HG03378 (cell line): Measurements from ENCODE around the gene CANT1.

Source experiments
- ATAC-seq: cut with Tn5 transposase; IDR thresholded peaks from one replicate; pipeline ENCODE4 v1.9.1; 2021; ENCODE audit warnings: mild to moderate bottlenecking, moderate library complexity; ENCODE audit not compliant: unreplicated experiment

Gene CANT1

DNA sequence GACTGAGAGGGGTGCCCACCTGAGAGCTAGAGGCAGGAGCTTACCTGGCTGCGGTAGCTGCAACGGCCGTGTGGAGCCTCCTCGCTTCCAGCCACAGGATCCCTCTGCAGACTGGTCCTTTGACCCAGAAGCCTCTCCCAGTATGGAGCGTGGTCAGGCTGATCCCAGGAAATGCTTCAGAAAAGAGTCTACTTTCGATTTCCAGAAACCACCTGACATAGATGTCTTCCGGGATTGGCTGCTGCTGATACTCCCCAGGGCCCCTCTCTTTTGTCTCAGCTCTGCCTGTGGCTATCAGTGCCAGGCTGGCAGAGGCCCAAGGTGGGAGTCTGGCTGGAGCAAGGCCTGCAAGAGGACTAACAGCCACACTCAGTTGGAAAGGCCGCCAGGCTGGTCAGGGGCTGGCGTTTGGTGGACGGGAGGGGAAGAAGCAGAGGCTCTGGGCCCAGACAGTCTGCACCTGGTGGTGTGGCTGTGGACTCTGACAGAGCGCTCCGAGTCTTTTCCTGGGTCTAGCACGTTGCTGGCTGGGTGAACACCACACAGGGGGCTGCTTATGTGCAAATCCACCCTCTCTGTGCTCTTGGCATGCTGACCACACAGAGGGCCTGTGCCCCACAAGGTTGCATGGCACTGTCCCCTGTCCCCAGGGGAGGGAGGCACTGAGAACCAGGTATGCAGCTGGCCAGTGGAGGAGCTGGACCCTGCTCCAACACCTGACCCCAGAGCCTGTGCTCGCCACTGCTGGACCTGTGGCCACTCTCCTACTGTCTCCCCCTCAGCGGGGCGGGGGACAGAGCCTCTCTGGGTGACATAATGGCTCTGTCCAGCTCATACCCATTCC, 29.6 kb downstream of the CANT1 start, which contains the start of gene LGALS3BP:
LGALS3BP (minus strand) TSS at position 144 of the 844 bp plus-strand sequence. CDS start 2,732 bp downstream, outside the sequence.
- no peak for ATAC-seq

DNA sequence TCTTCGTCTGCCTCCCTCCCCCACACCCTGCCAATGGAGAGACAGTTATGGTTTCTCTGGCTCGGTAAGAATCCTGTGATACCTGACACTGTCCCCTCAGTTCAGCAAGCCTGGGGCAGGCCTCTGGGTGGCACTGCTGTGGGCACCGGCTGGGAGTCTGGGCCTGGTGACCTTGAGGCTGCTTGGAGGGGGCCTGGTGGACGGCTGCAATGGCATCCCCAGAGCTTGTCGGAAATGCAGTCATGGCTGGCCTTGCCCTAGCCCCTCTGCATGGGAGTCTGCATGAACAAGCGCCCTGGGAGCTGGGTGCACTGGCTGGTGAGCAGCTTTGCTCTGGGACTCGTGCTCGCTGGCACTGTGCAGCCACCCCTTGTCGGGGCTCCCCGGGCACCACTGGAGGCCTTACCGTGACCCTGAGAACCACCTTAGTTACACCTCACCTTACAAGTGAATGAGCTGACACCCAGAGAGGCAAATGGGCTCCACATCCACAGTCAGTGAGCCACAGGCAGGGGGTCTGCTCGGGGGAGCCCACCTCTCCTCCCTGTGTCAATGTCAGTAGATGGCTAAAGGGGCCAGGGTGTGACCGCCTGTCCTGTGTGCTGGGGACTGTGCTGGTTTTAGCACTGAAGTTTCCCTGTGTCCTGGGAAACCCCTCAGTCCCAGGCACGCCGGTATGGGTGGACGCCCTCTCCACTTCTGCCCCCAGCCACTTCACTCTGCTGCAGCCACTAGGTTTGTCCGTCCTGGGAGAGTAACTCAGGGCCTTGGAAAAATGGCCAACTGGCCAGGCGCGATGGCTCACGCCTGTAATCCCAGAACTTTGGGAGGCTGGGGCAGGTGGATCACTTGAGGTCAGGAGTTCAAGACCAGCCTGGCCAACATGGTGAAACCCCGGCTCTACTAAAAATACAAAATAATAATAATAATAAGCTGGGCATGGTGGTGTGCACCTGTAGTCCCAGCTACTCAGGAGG, 31.3 kb downstream of the CANT1 start:
- ATAC-seq, result no peak

DNA sequence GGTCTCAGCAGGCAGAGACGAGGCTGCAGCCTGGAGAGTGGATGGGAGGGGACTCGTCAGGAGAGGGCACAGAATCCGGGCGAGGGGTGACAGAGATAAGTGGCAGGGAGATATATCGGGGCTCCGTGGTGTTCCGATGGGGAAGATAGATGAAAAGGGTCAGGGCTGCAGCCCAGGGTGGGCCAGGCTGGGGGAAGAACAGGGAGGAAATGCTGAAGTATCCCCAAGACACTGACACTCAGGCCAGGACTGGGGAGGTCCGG, 32.0 kb downstream of the CANT1 start:
- no peak for ATAC-seq

- ATAC-seq, result no peak
Measured at GRCh38 chr17:78976907-78977680, 32.5 kb downstream of the CANT1 start.

DNA sequence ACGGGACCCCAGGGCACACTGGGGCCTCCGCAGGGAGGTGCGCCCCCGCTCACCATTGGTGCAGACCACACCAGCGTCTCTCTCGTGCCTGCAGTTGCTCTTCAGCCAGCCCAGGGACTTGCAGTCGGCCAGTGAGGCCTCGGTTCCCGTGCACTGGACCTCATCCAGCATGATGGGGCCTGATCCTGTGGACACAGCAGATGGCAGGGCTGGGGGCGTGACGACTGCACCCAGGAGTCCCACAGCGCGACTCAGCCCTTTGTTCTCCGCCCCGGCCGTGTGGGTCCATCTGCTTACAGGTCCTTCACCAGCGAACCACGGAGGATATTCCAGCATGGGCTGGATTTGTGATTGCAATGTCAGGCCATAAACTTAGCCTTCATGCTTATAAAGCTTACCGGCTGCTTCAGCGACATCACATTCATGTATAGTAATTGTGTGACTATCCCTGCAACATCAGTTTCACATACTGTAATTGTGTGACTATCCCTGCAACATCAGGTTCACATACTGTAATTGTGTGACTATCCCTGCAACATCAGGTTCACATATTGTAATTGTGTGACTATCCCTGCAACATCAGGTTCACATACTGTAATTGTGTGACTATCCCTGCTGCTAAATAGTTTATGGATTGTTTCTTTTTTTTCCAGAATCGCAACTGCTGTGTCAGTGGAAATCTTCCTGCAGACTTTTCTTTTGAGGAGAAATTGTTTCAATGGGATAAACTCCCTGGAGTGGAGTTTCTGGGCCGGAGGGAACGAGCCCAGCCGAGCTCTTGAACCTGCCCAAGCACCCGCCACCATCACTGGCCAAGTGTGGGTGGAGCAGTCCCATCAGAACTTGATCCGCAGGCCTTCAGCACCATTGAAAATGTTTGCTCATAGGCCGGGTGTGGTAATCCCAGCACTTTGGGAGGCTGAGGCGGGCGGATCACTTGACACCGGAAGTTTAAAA, 34.7 kb downstream of the CANT1 start:
- ATAC-seq, result no peak

- ATAC-seq, result no peak
Measured at GRCh38 chr17:78973792-78974520, 35.6 kb downstream of the CANT1 start.

- no peak for ATAC-seq
Measured at GRCh38 chr17:78973196-78973595, 36.4 kb downstream of the CANT1 start.

- ATAC-seq, result no peak
Measured at GRCh38 chr17:78972507-78973105, 37.0 kb downstream of the CANT1 start.

DNA sequence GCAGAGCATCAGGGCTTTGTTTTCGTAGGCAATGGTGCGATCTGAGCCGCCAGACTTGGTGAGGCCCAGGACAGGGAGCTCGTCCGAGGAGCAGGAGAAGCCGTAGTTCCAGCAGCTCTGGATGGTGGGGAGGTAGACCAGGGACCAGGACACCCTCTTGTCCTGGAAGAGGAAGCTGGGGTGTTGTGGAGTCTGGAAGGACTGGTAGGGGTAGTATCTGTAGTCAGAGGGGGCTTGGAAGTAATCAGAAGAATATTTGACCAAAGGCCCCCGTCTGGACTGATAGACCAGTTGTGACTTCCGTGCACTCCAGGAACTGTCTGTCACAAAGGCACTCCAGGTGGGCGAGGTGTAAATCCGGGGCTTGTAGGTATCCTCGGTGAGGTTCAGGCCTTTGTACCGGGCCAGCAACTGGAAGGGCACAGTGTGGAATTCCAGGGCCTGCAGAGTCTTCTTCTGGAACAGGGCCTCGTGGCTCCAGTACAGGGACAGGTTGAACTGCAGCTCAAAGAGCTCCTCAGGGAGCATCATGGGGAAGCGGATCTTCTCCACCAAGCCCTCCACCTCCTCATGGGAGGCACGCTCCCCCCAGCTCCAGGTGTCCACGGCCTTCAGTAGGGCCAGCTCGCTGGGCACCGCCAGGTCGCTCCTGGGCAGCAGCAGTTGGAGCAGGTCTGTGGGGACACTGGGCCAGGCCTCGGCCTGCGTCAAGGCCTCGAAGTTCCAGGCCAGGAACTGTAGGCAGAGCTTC, 37.6 kb downstream of the CANT1 start:
- no peak for ATAC-seq

- ATAC-seq, result no peak
Measured at GRCh38 chr17:78970834-78971755, 38.5 kb downstream of the CANT1 start.

DNA sequence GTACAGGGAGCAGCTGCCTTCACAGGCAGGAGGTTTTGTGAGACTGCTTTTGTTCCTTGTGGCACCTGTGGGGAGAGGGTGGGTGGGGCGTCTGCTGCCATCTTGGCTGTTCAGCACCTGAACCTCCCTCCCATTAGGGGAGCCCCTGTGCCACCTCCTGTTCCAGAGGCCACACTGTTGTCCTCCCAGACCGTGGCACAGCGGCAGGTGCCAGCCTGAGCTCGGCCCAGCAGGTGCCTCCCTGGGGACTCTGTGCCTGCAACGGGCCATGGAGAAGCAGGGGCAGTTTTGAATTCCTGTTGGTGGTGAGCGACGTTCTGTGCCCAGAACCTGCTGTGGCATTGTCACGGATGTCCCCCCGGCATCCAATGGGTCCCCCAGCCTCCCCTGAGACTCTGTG, 39.7 kb downstream of the CANT1 start:
- no peak for ATAC-seq

GRCh38 chr17:78967782-78968362, 41.7 kb downstream of the CANT1 start:
- ATAC-seq, result no peak

GRCh38 chr17:78966910-78967600, 42.5 kb downstream of the CANT1 start:
- no peak for ATAC-seq

DNA sequence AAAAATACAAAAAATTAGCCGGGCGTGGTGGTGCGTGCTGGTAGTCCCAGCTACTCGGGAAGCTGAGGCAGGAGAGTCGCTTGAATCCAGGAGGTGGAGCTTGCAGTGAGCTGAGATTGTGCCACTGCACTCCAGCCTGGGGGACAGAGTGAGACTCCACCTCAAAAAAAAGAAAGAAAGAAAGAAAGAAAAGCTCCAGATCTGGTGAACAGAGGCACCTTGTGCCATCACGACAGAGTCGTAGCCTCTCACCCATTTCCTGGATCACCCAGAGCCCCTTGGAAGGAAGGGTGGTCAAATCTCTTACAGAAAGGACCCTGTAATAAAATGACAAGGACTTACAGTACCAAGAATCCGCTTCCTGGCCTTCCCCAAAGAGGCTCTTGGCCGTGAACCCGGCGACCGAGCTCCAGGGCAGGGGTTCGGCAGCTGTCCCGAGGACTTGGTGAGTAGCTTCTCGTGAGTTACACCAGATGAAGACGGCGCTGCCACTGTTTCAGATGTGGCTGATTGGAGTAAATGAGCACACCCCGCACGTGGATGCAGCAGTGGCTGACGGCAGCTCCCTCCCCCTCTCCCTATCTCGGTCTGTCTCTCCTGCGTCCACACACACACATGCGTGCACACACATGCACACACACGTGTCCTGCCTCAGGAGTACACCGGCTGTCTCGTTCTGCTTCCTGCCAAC, 43.3 kb downstream of the CANT1 start:
- no peak for ATAC-seq

DNA sequence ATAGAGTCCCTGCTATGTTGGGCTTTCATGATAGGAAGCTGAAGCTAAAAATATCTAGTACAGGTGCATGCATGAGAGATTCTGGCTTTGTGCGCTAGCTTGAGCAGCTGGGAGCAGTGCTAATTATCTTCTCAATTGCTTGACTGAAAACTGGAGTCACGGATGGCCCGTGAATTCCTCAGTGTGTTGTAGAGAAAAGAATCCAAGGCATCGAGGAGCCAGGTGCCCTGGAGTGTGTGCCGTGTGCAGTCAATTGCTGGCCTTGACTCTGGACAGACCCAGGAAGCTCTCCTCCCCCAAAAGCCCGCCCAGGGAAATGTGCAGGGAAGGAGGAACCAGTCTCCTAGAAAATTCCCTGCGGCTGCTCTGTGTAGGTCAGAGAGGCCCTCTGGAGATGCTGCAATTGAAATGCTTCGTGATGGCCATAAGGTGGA, 44.1 kb downstream of the CANT1 start:
- ATAC-seq, result no peak

GRCh38 chr17:78963378-78963777, 46.2 kb downstream of the CANT1 start:
- ATAC-seq, result no peak
